Stimulated activated CD4-positive, alpha-beta T cell treated with anti-CD3 and anti-CD28 coated beads, Interleukin-1b, Interleukin-23, amount 100 ng/mL, for 4 hours (primary cell): Measurements from ENCODE around the gene FRG1.
"Not testable (repeated sequence)": the region's sequence is repeated elsewhere in the genome, so short reads cannot be mapped to it uniquely, and the experiment has no call there.

Experiments used
- DNase-seq, 2 donors: peaks; one replicate each; pipeline ENCODE4 v3.0.0-alpha.2; 2020; ENCODE audit warnings: low read depth in 2 of 2

Gene FRG1

GRCh38 chr4:189985651-189986243, 45.1 kb downstream of the FRG1 start:
- not testable (repeated sequence) for DNase-seq

GRCh38 chr4:189988877-189989431, 48.3 kb downstream of the FRG1 start:
- DNase-seq: no peak

- DNase-seq: not testable (repeated sequence)
Observed at GRCh38 chr4:189989941-189990340, 49.3 kb downstream of the FRG1 start.
